ENCODE data around the gene SYN1. TPM values are rescaled to one million over a fixed set of nuclear protein-coding genes. Genes with fewer than 3 reads are reported as not detected.

Gene SYN1
- polyA plus RNA-seq, 1 of the 3 experiments (the other 2 are of a cell fraction) = 0.08 TPM

GRCh38 chrX:47658684-47659420 is 39.2 kb upstream of the SYN1 start, which contains the start of gene UXT (continued):
- no peak for TF ChIP-seq GATA2 (CRISPR knock-in tag; IDR thresholded peaks at IDR 0.05)
- peak; percentile 31; the same call in 1 of the 2 replicates for TF ChIP-seq POLR2AphosphoS5 (IDR thresholded peaks at IDR 0.05; ENCODE audit: low read depth, low read length)
- TF ChIP-seq EP300 (IDR thresholded peaks at IDR 0.05; ENCODE audit: borderline replicate concordance in 1 of 2, low read depth in 1 of 2, low read length in 1 of 2) = no peak
- TF ChIP-seq RCOR1 (IDR thresholded peaks at IDR 0.05; ENCODE audit: low read length) = no peak
- no peak for TF ChIP-seq RAD21 (IDR thresholded peaks at IDR 0.05; ENCODE audit: low read length)
- TF ChIP-seq ZBTB33 (IDR thresholded peaks at IDR 0.05; ENCODE audit: borderline replicate concordance, low read depth) = peak; percentile 56; the same call in 1 of the 2 replicates
- no peak for TF ChIP-seq SIN3A (IDR thresholded peaks at IDR 0.05; ENCODE audit: borderline replicate concordance, low read depth, low read length)
- no peak for TF ChIP-seq CHD2 (IDR thresholded peaks at IDR 0.05; ENCODE audit: low read length, partially characterized antibody)
- no peak for TF ChIP-seq TCF12 (IDR thresholded peaks at IDR 0.05)
- no peak for TF ChIP-seq FOXM1 (IDR thresholded peaks at IDR 0.05; ENCODE audit: low read depth)
- no peak for TF ChIP-seq SMC3 (IDR thresholded peaks at IDR 0.05; ENCODE audit: low read depth, low read length)
- peak; percentile 52; the same call in 1 of the 2 replicates for TF ChIP-seq MAX (IDR thresholded peaks at IDR 0.05; ENCODE audit: low read depth)
- no peak for TF ChIP-seq MEF2A (IDR thresholded peaks at IDR 0.05; ENCODE audit: borderline replicate concordance, low read depth)
- no peak for TF ChIP-seq IRF3 (IDR thresholded peaks at IDR 0.05; ENCODE audit: low read depth, low read length)
- TF ChIP-seq JUND (IDR thresholded peaks at IDR 0.05) = no peak
- peak; percentile 20; the same call in 1 of the 2 replicates for TF ChIP-seq TAF1 (IDR thresholded peaks at IDR 0.05; ENCODE audit: borderline replicate concordance, low read depth, low read length)
- TF ChIP-seq FOSL2 (IDR thresholded peaks at IDR 0.05; ENCODE audit: borderline replicate concordance, low read depth) = no peak
- no peak for TF ChIP-seq TEAD4 (IDR thresholded peaks at IDR 0.05; ENCODE audit: borderline replicate concordance, insufficient read depth)
- TF ChIP-seq REST (IDR thresholded peaks at IDR 0.05; ENCODE audit: low read depth, low read length) = no peak
- TF ChIP-seq YY1 (IDR thresholded peaks at IDR 0.05; ENCODE audit: low read depth) = peak; percentile 75; the same call in 1 of the 2 replicates
- TF ChIP-seq FOXJ3 (CRISPR knock-in tag; IDR thresholded peaks at IDR 0.05) = no peak
